ENCODE results near the gene SUMF2. TPM values are rescaled to one million over a fixed set of nuclear protein-coding genes. Genes with fewer than 3 reads are reported as not detected.

Gene SUMF2
- total and polyA plus RNA-seq, 2 of the 13 experiments (the other 11 are each of a cell fraction or from before 2014, with no cell fraction given): 48.9 to 54.4 TPM

GRCh38 chr7:56074371-56074791, 10.3 kb downstream of the SUMF2 start (continued):
- 0 out of 2 replicates have a peak, but pooled peaks have one; percentile 33 for TF ChIP-seq ARID5B (CRISPR knock-in tag; IDR thresholded peaks at IDR 0.05)
- TF ChIP-seq RARA (CRISPR knock-in tag; IDR thresholded peaks at IDR 0.05): peak; percentile 9; the same call in 1 of the 2 replicates
- 0 out of 2 replicates have a peak, but pooled peaks have one; percentile 30 for TF ChIP-seq ZNF556 (CRISPR knock-in tag; IDR thresholded peaks at IDR 0.05; ENCODE audit: borderline replicate concordance)
- no peak for TF ChIP-seq ZNF484 (CRISPR knock-in tag; IDR thresholded peaks at IDR 0.05; ENCODE audit: borderline replicate concordance, low read depth)
- TF ChIP-seq SMARCC2 (IDR thresholded peaks at IDR 0.05): no peak
- TF ChIP-seq ZNF501 (CRISPR knock-in tag; IDR thresholded peaks at IDR 0.05): peak; percentile 38; the same call in 1 of the 2 replicates
- peak; percentile 58 for TF ChIP-seq SALL1 (CRISPR knock-in tag; IDR thresholded peaks at IDR 0.05)
- TF ChIP-seq ZNF280D (CRISPR knock-in tag; IDR thresholded peaks at IDR 0.05): peak; percentile 58; the same call in 1 of the 2 replicates
- TF ChIP-seq MEIS1 (CRISPR knock-in tag; IDR thresholded peaks at IDR 0.05; ENCODE audit: borderline replicate concordance): 0 out of 2 replicates have a peak, but pooled peaks have one; percentile 33
- TF ChIP-seq RXRB (CRISPR knock-in tag; IDR thresholded peaks at IDR 0.05; ENCODE audit: borderline replicate concordance): peak; percentile 38; the same call in 1 of the 2 replicates
- no peak for TF ChIP-seq MAZ (IDR thresholded peaks at IDR 0.05; ENCODE audit: borderline replicate concordance, low read depth, low read length)
- TF ChIP-seq MAZ (CRISPR knock-in tag; IDR thresholded peaks at IDR 0.05; ENCODE audit: low read depth): 0 out of 2 replicates have a peak, but pooled peaks have one; percentile 17
- TF ChIP-seq MEF2D (CRISPR knock-in tag; IDR thresholded peaks at IDR 0.05): peak; percentile 60; the same call in 1 of the 2 replicates
- 0 out of 2 replicates have a peak, but pooled peaks have one; percentile 31 for TF ChIP-seq ZSCAN9 (CRISPR knock-in tag; IDR thresholded peaks at IDR 0.05; ENCODE audit: borderline replicate concordance)
- TF ChIP-seq HMGXB4 (CRISPR knock-in tag; IDR thresholded peaks at IDR 0.05; ENCODE audit: borderline replicate concordance in 1 of 2, low read depth in 1 of 2): peak in 1 of 2 experiments; percentile 61; a peak in 1 of 4 replicates
- 0 out of 2 replicates have a peak, but pooled peaks have one; percentile 38 for TF ChIP-seq GATAD1 (CRISPR knock-in tag; IDR thresholded peaks at IDR 0.05)
- 0 out of 2 replicates have a peak, but pooled peaks have one; percentile 28 for TF ChIP-seq HOXA3 (CRISPR knock-in tag; IDR thresholded peaks at IDR 0.05)
- TF ChIP-seq AGO2 (optimal IDR thresholded peaks at IDR 0.05; ENCODE audit: low read depth, low read length): peak; percentile 32

Measured in HepG2 (cell line).